GM21737 (cell line): ENCODE measurements around the gene PREB.

ENCODE experiments used
- ATAC-seq: cut with Tn5 transposase; IDR thresholded peaks from one replicate; pipeline ENCODE4 v1.9.1; 2021; ENCODE audit warnings: mild to moderate bottlenecking, moderate library complexity; ENCODE audit not compliant: unreplicated experiment

Gene PREB

GRCh38 chr2:27083410-27084296 is 50.8 kb downstream of the PREB start:
- no peak for ATAC-seq

DNA sequence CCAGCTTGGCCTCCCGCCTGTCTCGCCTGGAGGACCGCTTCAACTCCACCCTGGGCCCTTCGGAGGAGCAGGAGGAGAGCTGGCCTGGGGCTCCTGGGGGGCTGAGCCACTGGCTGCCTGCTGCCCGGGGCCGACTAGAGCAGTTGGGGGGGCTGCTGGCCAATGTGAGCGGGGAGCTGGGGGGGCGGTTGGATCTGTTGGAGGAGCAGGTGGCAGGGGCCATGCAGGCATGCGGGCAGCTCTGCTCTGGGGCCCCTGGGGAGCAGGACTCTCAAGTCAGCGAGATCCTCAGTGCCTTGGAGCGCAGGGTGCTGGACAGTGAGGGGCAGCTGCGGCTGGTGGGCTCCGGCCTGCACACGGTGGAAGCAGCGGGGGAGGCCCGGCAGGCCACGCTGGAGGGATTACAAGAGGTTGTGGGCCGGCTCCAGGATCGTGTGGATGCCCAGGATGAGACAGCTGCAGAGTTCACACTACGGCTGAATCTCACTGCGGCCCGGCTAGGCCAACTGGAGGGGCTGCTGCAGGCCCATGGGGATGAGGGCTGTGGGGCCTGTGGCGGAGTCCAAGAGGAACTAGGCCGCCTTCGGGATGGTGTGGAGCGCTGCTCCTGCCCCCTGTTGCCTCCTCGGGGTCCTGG is 51.5 kb downstream of the PREB start:
- ATAC-seq: no peak

GRCh38 chr2:27081984-27082772 is 52.3 kb downstream of the PREB start:
- no peak for ATAC-seq
